GM12878 (cell line): ENCODE results near the gene LEMD2. TPM values are rescaled to one million over a fixed set of nuclear protein-coding genes. Genes with fewer than 3 reads are reported as not detected.

Experiments used
- ATAC-seq: fragments of 200-7000 bp; cut with Tn5 transposase; 3 replicates; pipeline ENCODE4 v1.9.1; 2020; ENCODE audit warnings: mild to moderate bottlenecking, moderate library complexity
- BruUV-seq: library from RNA; stranded (reverse); fragments of 400-500 nt; replicated peaks from 2 replicates; lab custom pipeline; 2021; lab: Mats Ljungman, UMichigan
- CTCF ChIA-PET: fragments of 300-600 bp; sonication (Branson Sonifier 250); formaldehyde crosslinking; extraction: SDS; loops from one replicate; lab custom pipeline; 2021; ENCODE audit warnings: inconsistent platforms; lab: Yijun Ruan, JAX
- POLR2A ChIA-PET: fragments of 350-600 bp; formaldehyde crosslinking; extraction: SDS; loops from one replicate; lab custom pipeline; 2021; ENCODE audit warnings: inconsistent platforms; lab: Charles Lee
- RAD21 ChIA-PET: fragments of 300-600 bp; sonication (Branson Sonifier 250); formaldehyde crosslinking; loops from one replicate; lab custom pipeline; 2023; ENCODE audit warnings: antibody characterized with exemption; ENCODE audit not compliant: unreplicated experiment; lab: Charles Lee
- SMC1A ChIA-PET: fragments of 300-600 bp; sonication (Branson Sonifier 250); formaldehyde crosslinking; loops from one replicate; lab custom pipeline; 2023; ENCODE audit not compliant: unreplicated experiment, uncharacterized antibody; lab: Charles Lee
- DNase-seq: peaks from one replicate; pipeline ENCODE4 v3.0.0-alpha.2; 2011; ENCODE audit warnings: low read depth, low spot score
- FAIRE-seq: peaks from 3 replicates; lab custom pipeline; 2011; peaks lifted over from hg19 to GRCh38; lab: Jason Lieb, UNC
- H2AFZ ChIP-seq: 2 replicates; pipeline ENCODE4 v1.6.0; 2011; ENCODE audit warnings: low read depth, low read length, control low read depth; ENCODE audit not compliant: control insufficient read depth
- H3K27ac ChIP-seq: 2 replicates; pipeline ENCODE4 v1.5.1; 2011; ENCODE audit warnings: control low read depth; ENCODE audit not compliant: control insufficient read depth, insufficient read depth
- H3K27me3 ChIP-seq, 2 experiments: replicated peaks in 1 of 2; 2 replicates each; pipeline versions ENCODE4 v1.6.0 to v1.6.1; 2011; ENCODE audit warnings: low read length in 1 of 2; ENCODE audit not compliant: control insufficient read depth in 2 of 2, insufficient read depth in 2 of 2
- H3K36me3 ChIP-seq, 2 experiments: 2 replicates each; pipeline ENCODE4 v1.5.1; 2011; ENCODE audit warnings: low read length in 1 of 2; ENCODE audit not compliant: control insufficient read depth in 2 of 2, insufficient read depth in 2 of 2
- H3K4me1 ChIP-seq: 2 replicates; pipeline ENCODE4 v1.6.1; 2011; ENCODE audit warnings: mild to moderate bottlenecking, low read length, moderate library complexity, mixed read lengths; ENCODE audit not compliant: control insufficient read depth, insufficient read depth
- H3K4me2 ChIP-seq: 2 replicates; pipeline ENCODE4 v1.6.0; 2011; ENCODE audit warnings: control low read depth; ENCODE audit not compliant: control insufficient read depth, insufficient read depth
- H3K4me3 ChIP-seq: fragments of 200-600 bp; sonication (generic); 2 replicates; pipeline ENCODE4 v1.5.1; 2016
- H3K79me2 ChIP-seq: 2 replicates; pipeline ENCODE4 v1.6.0; 2011; ENCODE audit warnings: low read length; ENCODE audit not compliant: control insufficient read depth, insufficient read depth
- H3K9ac ChIP-seq: 2 replicates; pipeline ENCODE4 v1.8.0; 2011; ENCODE audit warnings: low read length, control low read depth, mixed read lengths; ENCODE audit not compliant: control insufficient read depth, insufficient read depth
- H3K9me3 ChIP-seq: replicated peaks from 3 replicates; pipeline ENCODE4 v1.5.1; 2011; ENCODE audit warnings: mild to moderate bottlenecking, low read length; ENCODE audit not compliant: control insufficient read depth, insufficient read depth
- H4K20me1 ChIP-seq: 2 replicates; pipeline ENCODE4 v1.6.0; 2011; ENCODE audit not compliant: control insufficient read depth, insufficient read depth
- CHD2 ChIP-seq: IDR thresholded peaks from 2 replicates; pipeline ENCODE4 v1.6.1; 2011; ENCODE audit warnings: low read depth, low read length, improper control_type of control experiment, borderline replicate concordance
- CHD4 ChIP-seq: fragments of 200-600 bp; sonication (generic); IDR thresholded peaks from 2 replicates; pipeline ENCODE4 v1.6.1; 2016; ENCODE audit warnings: mild to moderate bottlenecking
- CREB1 ChIP-seq: IDR thresholded peaks from 2 replicates; pipeline ENCODE4 v1.6.1; 2012; ENCODE audit warnings: low read depth, mild to moderate bottlenecking, inconsistent platforms
- DPF2 ChIP-seq: fragments of 450-650 bp; IDR thresholded peaks from 2 replicates; pipeline ENCODE4 v1.6.1; 2017; ENCODE audit warnings: mild to moderate bottlenecking
- KAT2A ChIP-seq: conservative IDR thresholded peaks from 2 replicates; pipeline ENCODE4 v1.6.1; 2011; ENCODE audit warnings: low read depth, low read length; ENCODE audit not compliant: control insufficient read depth
- KLF5 ChIP-seq: fragments of 450-650 bp; IDR thresholded peaks from 2 replicates; pipeline ENCODE4 v1.6.1; 2014; ENCODE audit warnings: mild to moderate bottlenecking; ENCODE audit not compliant: partially characterized antibody
- POLR2A ChIP-seq: IDR thresholded peaks from 2 replicates; pipeline ENCODE4 v1.6.1; 2011; ENCODE audit warnings: low read depth, mild to moderate bottlenecking, low read length
- POU2F2 ChIP-seq: IDR thresholded peaks from 3 replicates; pipeline ENCODE4 v1.6.1; 2011; ENCODE audit warnings: low read depth, mild to moderate bottlenecking, low read length, borderline replicate concordance
- SMAD1 ChIP-seq: fragments of 450-650 bp; IDR thresholded peaks from 2 replicates; pipeline ENCODE4 v1.6.1; 2018; ENCODE audit warnings: mild to moderate bottlenecking, low read depth; ENCODE audit not compliant: partially characterized antibody
- WGBS: methylation state at CpG from one replicate; pipeline ENCODE4 v1.1.6; 2016; ENCODE audit warnings: low lambda C conversion rate; ENCODE audit not compliant: insufficient replicate concordance, insufficient coverage; ENCODE audit errors: missing lambda C conversion rate; 5-methylcytosine and 5-hydroxymethylcytosine counted together
- in situ Hi-C: fragments of 300-500 bp; cut with MboI; formaldehyde crosslinking; loops from 9 replicates; pipeline ENCODE4 v1.14.3; 2018; ENCODE audit warnings: mixed read lengths
- intact Hi-C: fragments of 100-400 bp; cut with micrococcal nuclease; formaldehyde crosslinking; loops from one replicate; pipeline ENCODE4 v1.14.2; 2022; ENCODE audit not compliant: unreplicated experiment
- polyA plus RNA-seq, 11 experiments: library from polyadenylated mRNA; depleted of rRNA in 4 of 11; unstranded in 6 of 11; stranded (reverse) in 5 of 11; fragments of >200 nt; fragmentation: Nextera tagmentation in 4 of 11; fragmentation: Illumina TruSeq in 1 of 11; extraction: Ambion mirVana in 4 of 11; extraction: Trizol in 1 of 11; gene quantifications; 1 replicate in 1 of 11; 2 replicates in 10 of 11; pipeline versions ENCODE4 v1.2.1 to v1.2.3, GENCODE V29; 2011 to 2016; ENCODE audit warnings: inconsistent platforms in 2 of 11, missing spikeins in 2 of 11, low read depth in 1 of 11
- total RNA-seq, 4 experiments: library from RNA; depleted of rRNA in 3 of 4; stranded (reverse); fragments of >200 nt in 3 of 4; fragmentation: Illumina TruSeq in 1 of 4; extraction: Trizol in 1 of 4; gene quantifications; 2 replicates each; pipeline versions ENCODE4 v1.2.1 to v1.2.3, GENCODE V29; 2013 to 2021

LEMD2 gene
- total and polyA plus RNA-seq, 10 of the 15 experiments (the other 5 are each of a cell fraction or from before 2014, with no cell fraction given) = 0.45 to 47.1 (median 22.8) TPM

GRCh38 chr6:33738879-33739278 lies 50.1 kb downstream of the LEMD2 start (continued):
- TF ChIP-seq CHD4 = no peak
- no peak for TF ChIP-seq KAT2A

GRCh38 chr6:33738153-33738552 lies 50.8 kb downstream of the LEMD2 start:
- no peaks in the 10 kb centered on the region for H3K9me3 ChIP-seq
- no peak overlapping the region for H3K9ac ChIP-seq
- H4K20me1 ChIP-seq = no peaks in the 10 kb centered on the region
- ChIA-PET RAD21 (no interaction called here), CTCF (no interaction called here), POLR2A (no interaction called here), SMC1A (no interaction called here)
- no peaks in the 10 kb centered on the region for H3K79me2 ChIP-seq
- ATAC-seq (no peak), FAIRE-seq (no peak), DNase-seq (no peak)
- in situ Hi-C loops (no loop called here), intact Hi-C loops (no loop called here)
- BruUV-seq = no TSS peak
- H3K27me3 ChIP-seq = no peaks in the 10 kb centered on the region; a peak in 1 of 4 replicates
- no peak overlapping the region for H3K4me2 ChIP-seq
- 73% methylated on average over 9 of the region's 9 CpGs for WGBS
- H3K36me3 ChIP-seq = no peaks in the 10 kb centered on the region
- H3K27ac ChIP-seq = no peak overlapping the region
- no peak for TF ChIP-seq POLR2A
- TF ChIP-seq KLF5 = no peak
- no peak for TF ChIP-seq POU2F2
- TF ChIP-seq CHD2 = no peak
- TF ChIP-seq SMAD1 = no peak
- no peak for TF ChIP-seq DPF2
- no peak for TF ChIP-seq CREB1
- no peak overlapping the region for H3K4me3 ChIP-seq
- H3K4me1 ChIP-seq = no peaks in the 10 kb centered on the region
- H2AFZ ChIP-seq = no peak overlapping the region
